ENCODE data around the gene NPLOC4. TPM values are rescaled to one million over a fixed set of nuclear protein-coding genes. Genes with fewer than 3 reads are reported as not detected.

NPLOC4 gene
- total RNA-seq, 4 donors from 2014 or later, result 14.6 to 86.3 (median 30.9) TPM

DNA sequence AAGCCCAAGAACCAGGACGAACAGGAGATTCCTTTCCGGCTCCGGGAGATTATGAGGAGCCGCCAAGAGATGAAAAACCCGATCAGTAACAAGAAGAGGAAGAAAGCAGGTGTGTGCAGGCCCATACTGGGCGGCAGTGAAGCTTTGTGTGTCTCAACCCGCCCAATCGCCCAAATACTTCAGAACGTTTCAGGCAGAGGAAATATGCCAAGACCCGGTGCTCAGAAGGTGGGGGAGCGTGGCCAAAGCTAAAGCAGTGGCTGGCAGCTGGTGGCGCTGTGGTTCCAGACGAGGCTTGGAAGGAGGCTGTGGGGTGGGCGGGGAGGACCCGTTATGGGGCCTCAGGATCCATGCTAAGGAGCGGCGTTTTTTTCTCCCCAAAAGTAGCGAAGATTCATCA lies 30.8 kb upstream of the NPLOC4 start:
- DNase-seq, result no peak
- no peak overlapping the region for H3K4me3 ChIP-seq
- intact Hi-C loops (cut with DNase I; ENCODE audit: low total_unique reads), result no loop called here
- H3K36me3 ChIP-seq, result no peaks in the 10 kb centered on the region
- no peak overlapping the region for H3K27ac ChIP-seq
- H3K9me3 ChIP-seq, result no peaks in the 10 kb centered on the region
- H3K4me1 ChIP-seq, result peaks cover 0 to 7% of the 10 kb centered on the region in 2 donors
- no peaks in the 10 kb centered on the region for H3K27me3 ChIP-seq
- TF ChIP-seq POLR2A (IDR thresholded peaks at IDR 0.05), result no peak

DNA sequence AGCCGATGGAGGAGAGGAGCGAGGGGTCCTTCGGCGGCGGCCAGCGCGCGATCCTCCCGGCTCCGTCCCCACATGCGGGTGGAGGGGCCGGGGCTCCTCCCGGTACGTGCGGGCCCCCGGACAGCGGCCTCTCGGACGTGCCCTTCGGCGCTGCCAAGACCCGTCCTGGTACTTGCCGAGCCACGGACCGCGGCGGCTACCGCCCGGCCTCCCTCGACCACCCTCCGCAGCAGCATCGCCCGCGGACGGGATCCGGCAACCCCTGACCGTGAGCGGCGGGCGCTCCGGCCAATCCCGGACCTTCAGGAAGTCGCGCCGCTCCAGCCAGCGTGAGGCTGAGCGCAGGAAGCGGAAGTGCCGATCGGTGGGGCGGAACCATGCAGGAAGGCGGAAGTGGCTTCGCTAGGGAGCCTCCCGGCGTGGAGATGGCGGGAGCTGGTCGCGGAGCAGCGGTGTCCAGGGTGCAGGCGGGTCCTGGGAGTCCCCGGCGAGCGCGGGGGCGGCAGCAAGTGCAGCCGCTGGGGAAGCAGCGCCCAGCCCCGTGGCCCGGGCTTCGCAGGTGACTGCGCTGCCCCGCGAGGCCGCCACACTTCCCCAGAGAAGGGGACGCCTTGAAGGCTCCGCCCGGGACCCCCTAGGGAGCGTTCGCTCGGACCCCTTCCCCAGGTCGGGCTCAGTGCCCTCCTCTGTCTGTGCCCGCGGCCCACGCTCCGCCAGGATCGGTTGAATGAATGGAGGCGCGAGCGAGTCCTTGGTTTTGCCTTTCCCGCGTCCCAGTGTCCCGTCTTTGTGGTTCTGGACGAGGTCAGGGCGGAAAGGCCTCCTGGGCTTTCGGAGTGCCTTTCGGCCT lies 29.7 kb upstream of the NPLOC4 start, which contains the start of the genes CCDC137 and OXLD1:
TSS of gene CCDC137 (plus strand) at position 396 of the 850 bp plus-strand sequence. CDS start at position 426, 30 bp downstream.
TSS of gene OXLD1 (minus strand) at position 264 of the 850 bp plus-strand sequence. CDS start at position 236, 28 bp downstream.
- peak; percentile 95 to 96 for DNase-seq
- Histone ChIP-seq H3K4me3 (peak within 1 kb of the TSS; percentile 76 to 96), H3K4me1 (peaks cover 0 to 7% of the 10 kb centered on the region in 2 donors), H3K36me3 (no peaks in the 10 kb centered on the region), H3K9me3 (no peaks in the 10 kb centered on the region), H3K27ac (peak within 1 kb of the TSS; percentile 59 to 92), H3K27me3 (no peaks in the 10 kb centered on the region)
- TF ChIP-seq, protein P1, sequence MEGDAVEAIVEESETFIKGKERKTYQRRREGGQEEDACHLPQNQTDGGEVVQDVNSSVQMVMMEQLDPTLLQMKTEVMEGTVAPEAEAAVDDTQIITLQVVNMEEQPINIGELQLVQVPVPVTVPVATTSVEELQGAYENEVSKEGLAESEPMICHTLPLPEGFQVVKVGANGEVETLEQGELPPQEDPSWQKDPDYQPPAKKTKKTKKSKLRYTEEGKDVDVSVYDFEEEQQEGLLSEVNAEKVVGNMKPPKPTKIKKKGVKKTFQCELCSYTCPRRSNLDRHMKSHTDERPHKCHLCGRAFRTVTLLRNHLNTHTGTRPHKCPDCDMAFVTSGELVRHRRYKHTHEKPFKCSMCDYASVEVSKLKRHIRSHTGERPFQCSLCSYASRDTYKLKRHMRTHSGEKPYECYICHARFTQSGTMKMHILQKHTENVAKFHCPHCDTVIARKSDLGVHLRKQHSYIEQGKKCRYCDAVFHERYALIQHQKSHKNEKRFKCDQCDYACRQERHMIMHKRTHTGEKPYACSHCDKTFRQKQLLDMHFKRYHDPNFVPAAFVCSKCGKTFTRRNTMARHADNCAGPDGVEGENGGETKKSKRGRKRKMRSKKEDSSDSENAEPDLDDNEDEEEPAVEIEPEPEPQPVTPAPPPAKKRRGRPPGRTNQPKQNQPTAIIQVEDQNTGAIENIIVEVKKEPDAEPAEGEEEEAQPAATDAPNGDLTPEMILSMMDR (IDR thresholded peaks at IDR 0.05), result no peak
- TF ChIP-seq POLR2A (IDR thresholded peaks at IDR 0.05), result peak; percentile 45 to 90
- intact Hi-C loops (cut with DNase I; ENCODE audit: low total_unique reads), result no loop called here

DNA sequence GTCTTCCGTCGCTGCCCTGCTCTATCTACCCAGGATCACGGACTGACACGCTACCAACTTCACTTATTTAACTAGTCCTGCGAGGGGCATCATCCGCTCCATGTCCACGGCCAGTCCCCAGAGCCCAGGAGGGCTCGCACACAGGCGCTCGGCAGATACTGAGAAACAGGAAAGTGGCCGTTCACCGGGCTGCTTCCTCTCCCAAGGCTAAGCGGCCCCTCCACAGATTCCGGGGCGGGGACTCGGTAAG lies 29.1 kb upstream of the NPLOC4 start:
- DNase-seq, result no peak
- Histone ChIP-seq H3K27me3 (no peaks in the 10 kb centered on the region), H3K4me1 (peaks cover 0 to 7% of the 10 kb centered on the region in 2 donors), H3K9me3 (no peaks in the 10 kb centered on the region), H3K4me3 (peak overlapping the region; percentile 76 to 96), H3K27ac (peak overlapping the region; percentile 59 to 92), H3K36me3 (no peaks in the 10 kb centered on the region)
- intact Hi-C loops (cut with DNase I; ENCODE audit: low total_unique reads), result no loop called here
- TF ChIP-seq, protein P1 (IDR thresholded peaks at IDR 0.05), result no peak
- no peak for TF ChIP-seq POLR2A (IDR thresholded peaks at IDR 0.05)

DNA sequence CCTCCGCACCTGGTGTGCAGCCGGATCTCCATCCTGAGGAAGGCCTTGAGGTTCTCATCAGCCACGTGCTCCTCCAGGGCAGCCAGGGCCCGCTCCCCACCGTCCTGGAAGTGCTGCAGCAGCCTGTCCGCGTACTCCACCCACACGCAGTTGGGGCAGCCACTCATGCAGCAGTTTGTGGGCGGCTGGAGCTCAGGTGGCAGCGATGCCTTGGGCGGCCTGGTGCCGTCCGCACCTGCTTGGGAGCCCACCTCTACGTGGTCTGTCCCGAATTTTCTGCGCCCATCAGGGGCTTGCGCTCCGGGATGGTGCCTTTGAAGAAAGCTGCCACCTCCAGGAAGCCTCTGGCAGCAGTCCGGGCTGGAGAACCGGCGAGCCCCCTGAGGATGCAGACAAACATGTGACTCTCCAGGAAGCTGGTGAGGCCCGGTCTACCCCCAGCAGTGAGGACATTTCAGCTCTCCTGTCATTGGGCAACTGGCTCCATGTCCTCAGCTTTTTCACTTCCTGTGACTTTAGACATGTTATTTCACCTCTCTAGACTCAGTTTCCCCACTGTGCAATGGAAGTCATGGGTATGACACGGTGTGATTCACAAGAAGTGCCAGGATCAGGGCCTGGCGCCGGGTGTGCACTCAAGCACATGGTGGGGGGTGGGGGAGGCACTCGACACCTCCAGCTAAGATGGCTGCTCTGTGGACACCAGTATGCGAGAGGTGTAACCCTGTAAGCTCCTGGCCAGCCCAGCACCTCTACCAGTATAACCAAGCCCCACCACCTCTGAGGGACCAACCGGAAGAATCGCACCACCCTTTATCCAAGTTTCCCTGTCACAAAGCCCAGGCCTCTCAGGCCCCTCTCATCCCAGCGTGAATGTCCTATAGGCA lies 28.5 kb upstream of the NPLOC4 start:
- Histone ChIP-seq H3K27me3 (no peaks in the 10 kb centered on the region), H3K4me1 (peaks cover 0 to 7% of the 10 kb centered on the region in 2 donors), H3K4me3 (peak overlapping the region; percentile 76 to 96), H3K27ac (peak overlapping the region; percentile 59 to 92), H3K36me3 (no peaks in the 10 kb centered on the region), H3K9me3 (no peaks in the 10 kb centered on the region)
- intact Hi-C loops (cut with DNase I; ENCODE audit: low total_unique reads), result no loop called here
- TF ChIP-seq, protein P1 (IDR thresholded peaks at IDR 0.05), result no peak
- TF ChIP-seq POLR2A (IDR thresholded peaks at IDR 0.05), result no peak
- DNase-seq, result no peak

DNA sequence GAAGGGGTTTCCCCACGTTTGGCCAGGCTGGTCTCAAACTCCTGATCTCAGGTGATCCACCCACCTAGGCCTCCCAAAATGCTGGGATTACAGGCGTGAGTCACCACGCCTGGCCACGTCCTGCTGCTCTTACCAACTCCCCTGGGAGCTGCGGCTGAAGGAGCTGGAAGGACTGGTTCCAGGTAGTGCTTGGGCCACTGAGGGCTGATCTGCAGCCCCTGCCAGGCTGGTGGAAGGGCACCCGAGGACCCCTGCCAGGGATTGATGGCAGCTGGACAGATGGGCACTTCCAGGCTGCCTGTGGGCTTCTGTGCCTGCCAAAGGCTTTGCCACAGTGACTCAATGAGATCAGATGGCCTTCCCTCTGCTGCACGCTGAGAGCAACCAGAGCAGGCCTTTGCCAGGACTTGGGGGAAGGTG lies 27.1 kb upstream of the NPLOC4 start:
- no peak for TF ChIP-seq POLR2A (IDR thresholded peaks at IDR 0.05)
- TF ChIP-seq, protein P1 (IDR thresholded peaks at IDR 0.05), result no peak
- DNase-seq, result no peak
- no peaks in the 10 kb centered on the region for H3K27me3 ChIP-seq
- H3K27ac ChIP-seq, result no peak overlapping the region
- no peaks in the 10 kb centered on the region for H3K9me3 ChIP-seq
- no peak overlapping the region for H3K4me3 ChIP-seq
- H3K36me3 ChIP-seq, result no peaks in the 10 kb centered on the region
- H3K4me1 ChIP-seq, result peaks cover 0 to 7% of the 10 kb centered on the region in 2 donors
- intact Hi-C loops (cut with DNase I; ENCODE audit: low total_unique reads), result no loop called here

Data from uterus (tissue), 4 donors.